NCI-H526 treated with DMSO at 0.1 percent for 48 hours (cell line): Measurements from ENCODE around the gene TMEM37.

ENCODE experiments used
- DNase-seq: peaks from one replicate; lab custom pipeline; 2025; lab: John Stamatoyannopoulos, UW

The TMEM37 gene

DNA sequence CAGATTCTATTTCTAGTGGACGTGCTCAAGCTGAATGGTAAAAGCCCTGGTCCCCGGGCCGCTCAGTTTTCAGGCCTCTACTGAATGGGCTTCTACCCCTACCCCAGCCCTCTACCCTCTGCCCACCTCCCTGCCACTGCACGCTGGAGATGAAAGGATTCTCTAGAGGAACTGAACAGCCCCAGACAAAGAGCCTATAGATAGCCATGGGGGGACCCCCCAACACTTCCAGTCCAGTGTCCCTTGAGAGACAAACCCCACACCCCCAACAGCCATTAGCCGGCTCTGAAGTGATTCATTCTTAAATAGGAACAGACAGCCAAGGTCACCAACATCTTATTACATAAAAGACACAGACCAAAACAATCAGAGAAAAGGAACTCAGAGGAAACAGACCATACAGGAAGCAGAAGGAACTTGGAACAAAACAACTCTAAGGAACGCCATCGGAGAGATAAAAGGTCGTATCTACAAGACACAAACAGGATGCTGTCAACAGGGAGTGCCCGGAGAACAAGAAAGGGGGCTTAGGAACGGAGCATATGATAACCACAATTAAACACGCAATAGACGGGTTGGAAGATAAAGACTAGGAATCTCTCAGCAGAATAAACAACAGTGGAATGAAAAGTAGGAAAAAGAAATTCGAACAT, 23.5 kb downstream of the TMEM37 start:
- DNase-seq, result no peak

DNA sequence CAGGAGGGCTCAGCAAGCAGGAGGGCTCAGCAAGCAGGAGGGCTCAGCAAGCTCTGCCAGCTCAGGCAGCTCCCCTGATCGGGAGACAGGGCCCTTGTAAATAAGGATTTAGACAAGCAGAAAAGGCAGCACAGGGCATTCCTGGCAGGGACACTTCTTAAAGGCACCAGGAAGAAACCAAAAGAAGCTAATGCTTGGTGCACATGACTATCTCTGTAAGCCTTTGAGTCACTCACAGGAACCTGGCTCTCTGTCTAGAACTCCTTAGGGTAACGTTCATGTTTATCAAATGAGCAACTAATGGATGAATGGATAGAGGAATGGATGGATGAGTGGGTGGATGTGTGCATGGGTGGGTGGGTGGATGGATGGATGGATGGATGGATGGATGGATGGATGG, 28.4 kb downstream of the TMEM37 start:
- no peak for DNase-seq

DNA sequence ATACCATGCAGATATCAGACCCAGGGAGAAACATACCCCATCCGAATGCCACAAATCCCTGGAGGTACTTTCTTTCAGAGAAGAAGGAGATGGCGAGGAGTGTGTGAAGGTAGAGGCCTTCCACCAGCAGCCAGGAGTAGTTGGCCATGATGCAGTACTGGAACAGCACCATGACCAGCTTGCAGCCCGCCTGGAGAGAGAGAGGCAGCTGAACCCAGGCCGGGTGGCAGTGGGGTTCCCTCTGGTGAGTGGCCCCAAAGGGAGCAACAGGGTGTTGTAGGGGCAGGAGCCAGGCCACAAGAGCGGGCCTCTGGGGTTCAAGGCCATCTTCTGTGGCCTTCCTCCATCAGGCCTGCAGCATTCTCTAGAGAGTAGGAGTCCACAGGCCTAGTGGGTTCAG, 30.2 kb downstream of the TMEM37 start:
- DNase-seq, result no peak

DNA sequence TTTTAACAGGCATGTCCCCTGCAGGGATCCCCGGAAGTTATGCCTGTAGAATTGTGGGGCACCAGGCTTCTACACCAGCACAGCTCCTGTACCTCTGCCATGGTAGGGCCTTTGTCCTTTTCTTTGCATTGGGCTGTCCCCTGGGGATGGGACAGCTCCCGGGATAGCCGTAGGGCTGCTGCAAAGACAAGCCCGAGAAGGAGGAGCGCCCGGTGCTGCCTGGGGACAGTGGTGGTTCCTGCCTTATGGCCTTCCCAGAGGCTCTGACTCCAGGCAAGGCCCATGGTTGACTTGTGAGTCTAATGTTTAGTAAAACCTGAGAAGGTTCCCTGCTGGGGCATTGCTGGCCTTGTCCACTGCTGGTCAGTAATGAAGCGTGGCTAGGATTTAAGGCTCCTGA, 30.9 kb downstream of the TMEM37 start:
- no peak for DNase-seq

DNA sequence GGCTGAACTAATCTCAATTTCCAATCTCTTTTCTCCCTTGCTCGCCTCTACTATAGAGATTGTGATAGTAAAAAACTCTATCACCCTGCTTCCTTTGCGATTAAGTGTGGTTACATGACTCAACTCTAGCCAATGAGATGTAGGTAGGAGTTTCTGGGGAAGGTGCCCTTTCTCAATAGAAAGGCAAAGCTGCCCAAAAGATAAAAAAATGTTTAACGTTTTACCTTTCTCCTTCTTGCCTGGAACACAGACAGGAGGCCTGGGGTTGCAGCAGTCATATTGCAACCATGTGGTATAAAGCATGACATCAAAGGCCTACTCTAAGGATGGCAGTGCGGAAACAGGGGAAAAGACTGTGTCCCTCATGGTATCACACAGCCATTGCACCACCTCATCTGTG, 31.5 kb downstream of the TMEM37 start:
- no peak for DNase-seq

DNA sequence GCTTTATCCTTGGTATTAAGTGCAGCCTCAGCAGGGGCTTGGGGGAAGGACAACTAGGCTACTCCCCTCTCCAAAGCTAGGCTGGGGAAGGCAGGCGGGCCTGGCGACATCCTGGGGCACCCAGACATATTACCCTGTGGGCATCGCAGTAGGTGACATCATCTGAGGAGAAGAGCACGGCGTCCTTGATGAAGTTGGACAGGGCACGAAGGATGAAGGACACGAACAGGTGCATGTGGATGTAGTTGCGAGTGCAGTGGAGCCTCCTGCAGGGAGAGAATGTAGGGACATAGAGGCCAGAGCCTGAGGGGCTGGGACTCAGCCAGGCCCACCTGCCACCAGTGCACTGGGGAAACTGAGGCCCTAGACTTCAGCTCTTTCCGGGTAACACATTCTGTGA, 32.3 kb downstream of the TMEM37 start:
- no peak for DNase-seq

DNA sequence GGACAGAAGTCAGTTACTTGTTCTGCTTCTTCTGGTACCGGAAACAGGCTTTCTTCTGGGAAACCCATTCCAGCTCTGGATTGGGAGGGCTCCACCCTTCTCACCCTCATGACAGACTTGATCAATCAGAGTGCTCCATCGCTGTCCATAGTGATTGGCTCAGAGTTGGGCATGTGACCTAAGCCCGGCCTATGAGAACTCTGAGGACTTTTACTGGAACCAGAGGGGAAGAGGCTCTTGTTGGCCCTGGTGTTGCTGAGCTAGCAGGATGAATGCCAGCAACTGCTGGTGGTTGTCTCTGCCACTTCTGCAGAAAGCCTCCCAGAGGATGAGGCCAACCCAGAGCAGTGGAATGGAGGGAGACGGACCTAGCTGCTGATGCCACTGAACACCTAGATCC, 33.3 kb downstream of the TMEM37 start:
- no peak for DNase-seq

DNA sequence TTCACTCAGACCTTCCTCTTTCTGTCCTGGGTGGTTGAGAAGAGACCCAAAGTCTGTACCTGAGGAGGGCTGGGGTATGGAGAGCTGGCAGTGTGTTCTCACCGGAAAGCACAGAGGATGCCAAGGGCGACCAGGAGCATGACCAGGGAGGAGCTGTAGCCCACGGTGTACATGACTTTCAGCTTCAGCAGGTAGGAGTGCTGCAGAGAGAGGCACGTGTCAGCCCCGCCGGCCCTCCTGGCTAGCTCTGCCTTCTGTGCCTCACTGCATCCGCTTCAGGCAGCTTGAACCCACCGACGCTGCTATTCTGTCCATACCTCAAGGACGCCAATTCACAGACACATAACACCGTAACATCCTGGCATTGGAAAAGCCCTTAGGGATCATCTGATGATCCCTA, 34.0 kb downstream of the TMEM37 start:
- no peak for DNase-seq

DNA sequence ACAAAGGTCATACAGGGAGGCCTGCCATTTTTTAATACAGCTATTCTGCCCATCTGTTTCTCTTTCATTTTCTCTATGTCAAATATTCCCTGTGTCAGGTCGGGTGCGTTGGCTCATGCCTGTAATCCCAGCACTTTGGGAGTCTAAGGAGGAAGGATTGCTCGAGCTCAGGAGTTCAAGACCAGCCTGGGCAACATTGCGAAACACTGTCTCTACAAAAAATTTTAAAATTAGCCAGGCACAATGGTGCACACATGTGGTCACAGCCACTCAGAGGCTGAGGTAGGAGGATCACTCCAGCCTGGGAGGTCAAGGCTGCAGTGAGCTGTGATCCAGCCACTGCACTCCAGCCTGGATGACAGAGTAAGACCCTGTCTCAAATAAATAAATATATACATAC, 34.7 kb downstream of the TMEM37 start:
- DNase-seq, result no peak

DNA sequence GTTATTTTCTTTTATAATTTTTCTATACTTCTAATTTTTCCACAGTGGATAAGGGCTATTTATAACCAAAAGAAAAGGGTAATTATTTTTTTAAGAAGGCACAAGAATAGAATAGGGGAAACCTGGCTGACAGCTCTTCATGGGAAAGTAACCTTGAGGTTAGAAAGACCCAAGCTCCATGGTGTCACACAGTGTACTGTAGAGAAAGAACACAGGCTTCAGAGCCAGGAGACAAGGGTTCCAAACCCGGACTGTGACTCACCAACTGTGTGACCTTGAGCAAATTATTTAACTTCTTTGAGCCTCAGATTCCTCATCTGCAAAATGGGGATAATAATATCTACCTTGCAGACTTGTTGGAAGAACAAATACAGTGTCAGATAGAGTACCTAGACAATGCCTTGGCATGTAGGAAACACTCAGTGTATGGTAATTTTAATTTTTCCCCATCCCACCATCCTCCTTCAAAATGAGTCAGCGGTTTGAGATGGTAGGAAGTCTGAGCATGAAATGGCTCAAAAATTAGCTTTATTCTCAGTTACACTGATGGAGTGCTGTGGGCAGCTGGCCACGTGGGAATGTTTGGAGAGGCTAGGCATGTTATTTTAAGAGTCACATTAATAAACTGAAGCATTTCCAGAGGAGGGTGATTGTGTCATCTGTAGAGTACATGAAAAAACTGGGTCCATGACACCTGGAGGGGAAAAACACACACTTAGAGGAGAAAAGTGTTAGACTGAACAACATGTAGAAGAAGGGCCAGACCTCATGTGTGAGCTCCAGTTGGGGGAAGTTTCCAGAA, 36.7 kb downstream of the TMEM37 start:
- no peak for DNase-seq

DNA sequence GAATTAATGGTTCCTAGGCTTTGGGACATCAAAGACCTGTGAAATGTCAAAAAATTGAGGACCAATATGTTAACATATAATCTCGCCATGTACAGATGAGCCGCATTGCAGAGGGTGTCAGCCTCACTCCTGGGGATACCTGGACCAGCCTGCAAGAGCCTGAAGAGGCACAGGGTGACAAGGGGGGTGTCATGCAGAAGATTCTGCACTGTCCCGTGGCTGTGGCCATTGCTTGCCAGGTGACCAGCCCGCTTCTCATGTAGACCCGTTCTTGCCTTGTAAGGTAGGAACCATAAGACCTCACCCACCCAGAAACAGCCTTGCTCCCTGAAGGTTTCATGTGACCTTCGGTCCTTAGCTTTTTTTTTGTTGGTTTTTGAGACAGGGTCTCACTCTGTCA, 37.5 kb downstream of the TMEM37 start:
- no peak for DNase-seq

DNA sequence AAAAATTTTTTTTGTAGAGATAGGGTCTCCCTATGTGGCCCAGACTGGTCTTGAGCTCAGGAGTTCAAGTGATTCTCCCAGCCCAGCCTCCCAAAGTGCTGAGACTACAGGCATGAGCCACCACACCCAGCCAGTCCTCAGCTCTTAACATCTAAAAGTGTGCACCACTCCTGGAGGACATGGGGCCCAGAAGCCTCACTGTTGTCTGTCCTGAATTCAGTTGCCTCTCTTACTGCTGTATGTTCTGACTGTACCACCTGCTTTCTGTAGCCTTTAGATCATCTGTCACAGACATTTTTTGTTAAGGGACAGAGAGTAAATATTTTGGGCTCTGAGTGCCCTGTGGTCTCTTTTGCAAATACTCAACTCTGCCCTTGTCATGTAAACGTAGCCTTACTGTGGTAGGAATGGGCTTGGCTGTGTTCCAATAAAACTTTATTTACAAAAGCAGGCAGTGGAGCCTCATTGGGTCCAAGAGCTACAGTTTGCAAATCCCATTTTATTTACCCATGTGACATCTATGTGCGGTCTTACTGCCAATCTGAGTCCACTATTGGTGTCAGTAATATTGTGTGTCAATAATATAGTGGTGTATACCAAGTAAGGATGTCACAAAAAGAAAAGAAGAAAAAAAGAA, 38.1 kb downstream of the TMEM37 start:
- DNase-seq, result no peak

DNA sequence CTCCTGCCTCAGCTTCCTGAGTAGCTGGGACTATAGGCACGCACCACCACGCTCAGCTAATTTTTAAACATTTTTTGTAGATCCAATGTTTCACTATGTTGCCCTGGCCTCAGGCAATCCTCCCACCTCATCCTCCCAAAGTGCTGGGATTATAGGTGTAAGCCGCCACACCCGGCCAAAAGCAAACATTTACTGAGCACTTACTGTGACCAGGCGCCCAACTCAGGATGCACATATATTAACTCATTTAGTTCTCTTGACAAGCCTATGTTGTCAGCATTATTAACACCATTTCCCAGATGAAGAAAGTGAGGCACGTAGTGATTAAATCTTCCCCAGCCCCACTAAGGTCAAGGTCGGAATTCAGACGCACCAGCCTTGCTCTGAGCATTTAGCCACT, 41.1 kb downstream of the TMEM37 start:
- no peak for DNase-seq

DNA sequence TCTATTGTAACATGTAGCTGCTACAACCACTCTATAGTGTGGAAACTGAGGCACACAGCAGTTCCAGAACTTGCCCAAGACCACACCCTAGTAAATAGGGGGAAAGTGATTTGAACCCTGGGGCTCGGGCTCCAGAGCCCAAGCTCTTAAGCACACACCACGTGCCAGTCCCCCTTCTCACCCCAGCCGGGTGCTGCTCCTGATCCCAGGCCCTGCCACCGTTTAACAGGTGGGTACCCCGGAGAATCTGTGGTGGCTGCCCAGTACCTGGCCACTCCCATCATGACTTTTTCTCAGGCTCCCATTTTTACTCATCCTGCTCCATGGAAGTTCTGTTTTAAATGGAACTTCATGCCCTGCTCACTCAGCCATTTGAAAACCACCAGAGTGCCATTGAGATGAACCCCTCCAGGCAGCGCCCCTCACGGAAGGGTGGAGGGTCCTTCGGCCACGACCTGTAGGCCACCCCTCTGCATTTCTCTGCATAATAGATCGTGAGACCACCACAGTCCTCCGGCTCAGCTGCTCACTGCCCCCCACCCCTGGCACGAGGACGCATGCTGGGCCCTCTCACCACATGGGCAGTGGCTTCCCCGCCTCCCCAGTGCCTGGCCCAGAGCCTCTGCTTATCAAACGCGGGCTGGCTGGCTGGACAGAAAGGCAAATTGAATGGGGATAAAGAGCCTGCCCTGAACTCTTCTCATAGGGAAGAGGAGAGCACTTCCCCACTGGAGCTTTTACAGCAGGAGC, 42.1 kb downstream of the TMEM37 start:
- no peak for DNase-seq

DNA sequence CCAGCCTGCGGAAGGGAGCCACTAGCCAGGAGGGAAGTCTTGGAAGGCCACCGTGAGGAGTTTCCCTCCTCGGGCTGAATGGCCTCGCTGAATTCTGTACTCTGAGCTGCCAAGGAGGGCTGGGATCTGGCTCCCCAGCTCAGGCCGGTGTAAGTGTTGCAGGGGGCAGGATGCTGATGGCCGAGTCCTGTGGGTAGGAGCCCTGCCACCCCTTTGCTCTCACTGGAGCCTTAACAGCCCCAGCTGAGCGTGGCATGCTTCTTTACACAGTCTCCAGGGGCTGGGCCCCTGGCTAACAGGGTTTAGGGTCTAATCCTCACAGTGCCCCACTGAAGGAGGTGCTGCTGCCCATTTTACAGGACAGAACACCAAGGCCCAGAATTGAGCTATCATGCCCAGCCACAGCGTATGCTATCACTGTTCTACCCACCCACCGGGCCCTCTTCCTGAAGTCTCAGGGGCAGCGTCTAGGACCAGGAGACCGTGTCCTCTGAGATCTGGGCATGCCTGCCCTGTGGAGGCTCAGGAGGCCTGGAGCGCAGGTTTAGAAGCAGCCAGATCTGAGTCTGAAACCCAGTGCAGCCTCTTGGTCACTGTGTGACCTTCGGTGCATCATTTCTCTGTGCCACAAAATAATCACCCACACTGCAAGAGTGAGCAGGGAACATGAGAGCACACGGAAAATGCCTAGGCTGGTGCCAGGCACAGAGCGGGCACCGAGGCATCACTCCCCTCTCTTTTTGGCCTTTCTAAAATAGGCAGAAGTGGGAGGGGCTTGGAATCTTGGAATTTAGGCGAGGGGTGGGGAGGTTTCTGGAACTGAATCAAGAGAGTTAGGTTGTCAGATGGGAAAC, 42.9 kb downstream of the TMEM37 start:
- DNase-seq, result no peak

DNA sequence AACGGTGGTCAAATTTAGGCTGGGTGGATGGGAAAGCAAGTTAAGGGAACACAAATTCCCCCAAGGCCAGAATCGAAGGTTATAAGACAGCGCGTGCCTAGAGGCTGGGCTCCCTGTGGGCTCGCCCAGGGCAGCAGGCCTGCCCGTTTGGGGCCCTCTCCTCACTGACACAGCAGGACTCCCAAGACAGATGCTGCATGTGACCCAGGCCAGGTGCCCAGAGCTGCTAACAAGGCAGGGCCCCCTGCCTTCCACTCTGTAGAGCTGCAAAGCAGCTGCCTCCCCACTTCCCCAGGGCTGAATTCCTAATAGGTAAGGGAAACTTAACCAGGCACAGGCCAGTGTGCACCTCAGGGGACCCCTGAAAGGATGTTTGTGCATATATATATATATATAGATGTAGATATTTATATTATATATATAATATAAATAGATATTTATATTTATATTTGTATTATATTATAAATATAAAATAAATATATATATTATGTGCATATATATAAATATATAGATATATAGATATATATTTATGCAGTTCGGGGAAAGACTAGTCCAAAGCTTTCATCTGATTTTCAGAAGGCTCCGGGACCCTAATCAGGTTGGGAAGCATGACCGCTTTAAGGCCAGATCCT, 43.7 kb downstream of the TMEM37 start:
- peak; percentile 14 for DNase-seq

DNA sequence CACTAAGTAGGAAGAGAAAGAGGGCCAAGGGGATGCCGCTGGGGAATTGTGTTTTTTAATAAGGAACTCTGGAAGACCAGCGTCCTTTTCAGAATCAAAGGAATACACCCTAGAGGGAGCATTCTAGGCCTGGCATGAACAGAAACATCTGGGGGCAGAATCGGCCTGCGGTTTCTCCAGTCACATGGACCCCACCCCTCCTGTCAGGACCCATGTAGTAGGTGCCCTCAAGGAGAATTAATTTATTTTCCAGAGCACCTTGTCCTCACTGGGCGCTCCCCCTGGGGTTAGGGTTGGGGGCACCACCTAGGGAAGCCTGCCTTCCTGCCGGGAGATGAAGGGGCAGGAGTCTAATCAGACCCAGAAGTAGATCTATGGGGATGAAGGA, 44.2 kb downstream of the TMEM37 start:
- no peak for DNase-seq

DNA sequence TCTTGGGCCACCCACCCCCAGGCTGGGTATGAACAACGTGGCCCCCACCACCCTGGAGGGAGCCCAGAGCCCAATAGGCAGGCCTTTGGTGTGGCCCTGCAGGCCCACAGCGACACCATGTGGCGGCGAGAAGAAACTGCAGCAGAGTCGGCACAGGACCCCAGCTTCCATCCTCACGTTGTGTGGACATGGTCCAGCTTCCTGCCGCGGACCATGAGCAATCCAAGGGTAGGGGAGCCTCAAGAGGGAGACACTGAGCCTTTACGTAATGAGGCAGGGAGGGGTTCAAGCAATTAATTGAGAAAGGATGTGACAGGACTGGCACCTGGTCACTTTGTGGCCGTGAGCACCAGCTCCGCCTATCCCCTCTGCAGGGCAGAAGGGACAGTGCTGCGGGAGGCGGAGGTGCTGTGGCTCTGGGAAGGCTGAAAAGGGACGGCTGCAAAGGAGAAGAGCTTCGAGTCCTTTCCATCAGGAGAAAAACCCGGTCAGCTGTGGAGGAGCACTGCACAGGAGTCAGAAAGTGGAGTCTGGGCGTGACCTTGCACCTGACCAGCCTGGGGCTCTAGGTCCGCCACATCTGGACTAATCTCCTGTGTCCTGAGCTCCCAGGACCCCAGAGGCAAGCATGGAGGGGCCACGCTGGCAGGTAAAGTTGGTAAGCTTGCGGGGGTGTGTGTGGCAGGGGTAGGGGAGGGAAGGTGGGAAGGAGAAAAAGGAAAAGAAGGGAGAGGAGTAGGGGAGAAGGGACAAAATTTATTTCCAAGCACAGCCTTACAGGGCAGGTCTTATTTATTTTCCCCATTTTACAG, 44.9 kb downstream of the TMEM37 start:
- DNase-seq, result peak; percentile 42

DNA sequence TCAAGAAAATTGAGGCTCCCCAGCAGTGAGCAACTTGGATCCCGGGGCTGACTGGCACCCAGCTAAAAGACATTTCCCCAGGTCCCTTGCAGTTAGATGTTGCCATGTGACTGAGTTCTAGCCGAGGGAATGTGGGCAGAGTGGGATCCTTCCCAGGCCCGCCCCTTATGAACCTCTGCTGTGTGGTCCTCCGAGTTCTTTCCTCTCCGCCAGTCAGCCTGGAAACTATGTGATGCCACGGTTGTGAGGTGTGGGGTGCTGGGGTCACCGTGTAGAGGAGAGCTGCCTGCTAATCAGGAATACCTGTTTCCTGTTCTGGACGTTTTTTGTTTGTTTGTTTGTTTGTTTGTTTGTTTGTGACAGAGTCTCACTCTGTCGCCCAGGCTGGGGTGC, 45.5 kb downstream of the TMEM37 start:
- DNase-seq, result no peak

DNA sequence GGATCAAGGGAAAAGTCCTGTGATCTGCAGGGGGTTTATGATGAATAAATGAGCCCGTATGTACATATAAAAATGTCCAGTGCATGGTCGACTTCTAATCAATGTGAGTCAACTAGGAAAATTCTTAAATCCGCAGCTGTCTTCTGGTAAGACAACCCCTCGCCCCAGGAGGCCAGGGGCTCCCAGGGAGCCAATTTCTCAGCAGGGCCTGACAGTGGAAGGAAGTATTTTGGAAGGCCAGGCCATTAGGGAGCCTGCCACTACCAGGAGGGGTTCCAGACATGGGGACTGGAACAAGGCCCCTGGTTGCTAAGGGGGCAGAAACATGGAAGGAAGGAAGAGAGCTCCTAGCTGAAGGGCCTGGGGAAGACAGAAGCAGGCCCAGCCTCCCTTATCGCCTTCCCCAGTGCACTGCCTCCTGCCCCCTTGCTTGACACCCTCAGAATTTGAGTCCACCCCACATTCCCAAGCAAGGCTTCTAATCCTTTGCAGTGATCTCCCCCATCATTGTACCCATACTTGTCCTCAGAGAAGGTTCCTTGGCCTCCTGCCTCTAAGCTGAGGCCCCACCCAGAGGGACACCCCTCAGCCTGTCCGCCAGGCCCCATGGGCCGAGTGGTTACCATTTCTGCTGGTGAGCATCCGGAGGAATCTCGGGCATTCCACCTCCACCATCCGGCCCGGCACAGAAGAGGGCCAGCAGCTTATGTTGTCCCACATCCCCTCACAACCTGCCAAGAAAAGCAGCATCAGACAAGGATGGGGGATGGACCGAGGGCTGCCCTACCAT, 46.7 kb downstream of the TMEM37 start:
- no peak for DNase-seq
